ENCODE results near the gene USP32.
A peak's percentile ranks its signal among the peaks of the same experiment; 100 is the strongest.
"Not testable (repeated sequence)": the region's sequence is repeated elsewhere in the genome, so short reads cannot be mapped to it uniquely, and the experiment has no call there.

Gene USP32

GRCh38 chr17:60381958-60382357 is 10.0 kb downstream of the USP32 start:
- Histone ChIP-seq H2BK5ac (ENCODE audit: low read depth, low read length, poor library complexity, severe bottlenecking) (no peak overlapping the region), H2BK15ac (ENCODE audit: low read depth, poor library complexity, severe bottlenecking) (no peak overlapping the region), H2AK5ac (ENCODE audit: low read length, severe bottlenecking) (no peak overlapping the region), H2AFZ (ENCODE audit: low read depth, low read length) (no peak overlapping the region), H3K27ac (ENCODE audit: low read length, poor library complexity, severe bottlenecking) (no peak overlapping the region), H4K8ac (ENCODE audit: low read length) (no peak overlapping the region), H3K14ac (ENCODE audit: low read length in 2 of 2) (no peak overlapping the region), H3K4me1 (ENCODE audit: control insufficient read depth, insufficient read depth, low read depth, low read length) (peaks cover 6% of the 10 kb centered on the region), H3K4me3 (ENCODE audit: insufficient read depth in 1 of 2, low read depth in 1 of 2, low read length in 2 of 2) (no peak overlapping the region), H3K79me1 (replicated peaks; ENCODE audit: low read length, poor library complexity, severe bottlenecking) (peaks cover 11% of the 10 kb centered on the region), H2BK12ac (ENCODE audit: low read length in 2 of 2) (no peak overlapping the region), H3K18ac (ENCODE audit: low read depth in 1 of 2, low read length in 2 of 2) (no peak overlapping the region), H4K91ac (ENCODE audit: low read length) (no peak overlapping the region), H3K23ac (ENCODE audit: low read length in 2 of 2) (no peak overlapping the region), H2BK120ac (ENCODE audit: low read depth, low read length) (no peak overlapping the region), H3K9ac (ENCODE audit: low read length) (no peak overlapping the region), H3K36me3 (ENCODE audit: control insufficient read depth in 1 of 2, insufficient read depth in 2 of 2, low read depth in 1 of 2, low read length in 2 of 2) (peaks cover 0 to 10% of the 10 kb centered on the region in 2 experiments), H3K4me2 (ENCODE audit: low read length, poor library complexity, severe bottlenecking) (no peak overlapping the region), H3K9me3 (ENCODE audit: control insufficient read depth, low read length) (no peaks in the 10 kb centered on the region), H3K4ac (ENCODE audit: low read depth in 1 of 2, low read length in 2 of 2) (no peak overlapping the region), H3K27me3 (ENCODE audit: control insufficient read depth in 1 of 2, insufficient read depth in 1 of 2, low read length in 2 of 2) (no peaks in the 10 kb centered on the region)
- 93% methylated on average over 4 of the region's 4 CpGs for WGBS
- DNase-seq, result no peak

DNA sequence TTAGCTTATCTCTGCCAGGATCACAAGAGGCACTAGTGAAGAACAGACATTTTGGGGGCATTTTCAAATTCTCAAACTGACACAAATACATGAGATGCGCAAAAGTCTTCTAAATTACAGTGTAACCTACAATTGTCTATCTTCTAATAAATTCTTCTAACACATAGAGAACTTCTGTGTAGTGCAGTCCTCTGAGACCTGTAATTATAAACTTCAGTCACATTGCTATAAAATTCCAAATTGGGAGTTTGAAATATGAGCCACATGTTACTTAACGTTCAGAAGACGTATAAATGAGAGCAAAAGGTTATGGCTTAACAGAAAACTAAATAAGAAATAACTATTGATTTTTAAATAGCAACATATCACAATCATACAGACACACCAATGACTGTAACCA is 12.5 kb downstream of the USP32 start:
- H4K91ac ChIP-seq (ENCODE audit: low read length); H2BK12ac ChIP-seq (ENCODE audit: low read length in 2 of 2); H3K27ac ChIP-seq (ENCODE audit: low read length, poor library complexity, severe bottlenecking); H3K4me1 ChIP-seq (ENCODE audit: control insufficient read depth, insufficient read depth, low read depth, low read length); H4K8ac ChIP-seq (ENCODE audit: low read length); H3K4me3 ChIP-seq (ENCODE audit: insufficient read depth in 1 of 2, low read depth in 1 of 2, low read length in 2 of 2); H2BK15ac ChIP-seq (ENCODE audit: low read depth, poor library complexity, severe bottlenecking); H3K9me3 ChIP-seq (ENCODE audit: control insufficient read depth, low read length); H3K4ac ChIP-seq (ENCODE audit: low read depth in 1 of 2, low read length in 2 of 2); H3K4me2 ChIP-seq (ENCODE audit: low read length, poor library complexity, severe bottlenecking); DNase-seq; H2BK120ac ChIP-seq (ENCODE audit: low read depth, low read length); H3K9ac ChIP-seq (ENCODE audit: low read length); H2BK5ac ChIP-seq (ENCODE audit: low read depth, low read length, poor library complexity, severe bottlenecking); H3K27me3 ChIP-seq (ENCODE audit: control insufficient read depth in 1 of 2, insufficient read depth in 1 of 2, low read length in 2 of 2); H3K79me1 ChIP-seq (replicated peaks; ENCODE audit: low read length, poor library complexity, severe bottlenecking); H3K14ac ChIP-seq (ENCODE audit: low read length in 2 of 2); H2AFZ ChIP-seq (ENCODE audit: low read depth, low read length); H3K23ac ChIP-seq (ENCODE audit: low read length in 2 of 2); H3K18ac ChIP-seq (ENCODE audit: low read depth in 1 of 2, low read length in 2 of 2); H2AK5ac ChIP-seq (ENCODE audit: low read length, severe bottlenecking): not testable (repeated sequence)
- no CpG with 5 or more reads among the region's 3 CpGs for WGBS
- H3K36me3 ChIP-seq (ENCODE audit: control insufficient read depth in 1 of 2, insufficient read depth in 2 of 2, low read depth in 1 of 2, low read length in 2 of 2), result peaks cover 0 to 19% of the 10 kb centered on the region in 2 experiments

DNA sequence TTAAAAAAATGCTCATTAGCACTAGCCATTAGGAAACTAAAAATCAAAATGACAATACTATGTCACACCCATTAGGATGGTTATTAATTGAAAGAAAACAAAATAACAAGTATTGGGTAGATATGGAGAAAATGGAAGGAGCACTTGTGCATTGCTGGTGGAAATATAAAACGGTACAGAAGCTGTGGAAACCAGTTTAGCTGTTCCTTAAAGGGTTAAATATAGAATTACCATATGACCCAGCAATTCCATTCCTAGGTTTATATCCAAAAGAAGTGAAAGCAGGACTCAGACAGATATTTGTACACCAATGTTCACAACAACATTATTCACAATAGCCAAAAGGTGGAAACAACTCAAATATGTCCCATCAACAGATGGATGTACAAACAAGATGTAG is 13.7 kb downstream of the USP32 start:
- H3K27me3 ChIP-seq (ENCODE audit: control insufficient read depth in 1 of 2, insufficient read depth in 1 of 2, low read length in 2 of 2); H3K9ac ChIP-seq (ENCODE audit: low read length); H3K18ac ChIP-seq (ENCODE audit: low read depth in 1 of 2, low read length in 2 of 2); H4K8ac ChIP-seq (ENCODE audit: low read length); H2AK5ac ChIP-seq (ENCODE audit: low read length, severe bottlenecking); H3K4ac ChIP-seq (ENCODE audit: low read depth in 1 of 2, low read length in 2 of 2); H2BK15ac ChIP-seq (ENCODE audit: low read depth, poor library complexity, severe bottlenecking); H3K4me3 ChIP-seq (ENCODE audit: insufficient read depth in 1 of 2, low read depth in 1 of 2, low read length in 2 of 2); H2AFZ ChIP-seq (ENCODE audit: low read depth, low read length); H2BK5ac ChIP-seq (ENCODE audit: low read depth, low read length, poor library complexity, severe bottlenecking); H3K9me3 ChIP-seq (ENCODE audit: control insufficient read depth, low read length); H2BK120ac ChIP-seq (ENCODE audit: low read depth, low read length); H3K4me1 ChIP-seq (ENCODE audit: control insufficient read depth, insufficient read depth, low read depth, low read length); H3K79me1 ChIP-seq (replicated peaks; ENCODE audit: low read length, poor library complexity, severe bottlenecking); H3K14ac ChIP-seq (ENCODE audit: low read length in 2 of 2); H2BK12ac ChIP-seq (ENCODE audit: low read length in 2 of 2); H3K4me2 ChIP-seq (ENCODE audit: low read length, poor library complexity, severe bottlenecking); DNase-seq; H3K27ac ChIP-seq (ENCODE audit: low read length, poor library complexity, severe bottlenecking); H4K91ac ChIP-seq (ENCODE audit: low read length); H3K23ac ChIP-seq (ENCODE audit: low read length in 2 of 2): not testable (repeated sequence)
- WGBS, result no CpG with 5 or more reads among the region's 1 CpG
- H3K36me3 ChIP-seq (ENCODE audit: control insufficient read depth in 1 of 2, insufficient read depth in 2 of 2, low read depth in 1 of 2, low read length in 2 of 2), result peaks cover 0 to 26% of the 10 kb centered on the region in 2 experiments

DNA sequence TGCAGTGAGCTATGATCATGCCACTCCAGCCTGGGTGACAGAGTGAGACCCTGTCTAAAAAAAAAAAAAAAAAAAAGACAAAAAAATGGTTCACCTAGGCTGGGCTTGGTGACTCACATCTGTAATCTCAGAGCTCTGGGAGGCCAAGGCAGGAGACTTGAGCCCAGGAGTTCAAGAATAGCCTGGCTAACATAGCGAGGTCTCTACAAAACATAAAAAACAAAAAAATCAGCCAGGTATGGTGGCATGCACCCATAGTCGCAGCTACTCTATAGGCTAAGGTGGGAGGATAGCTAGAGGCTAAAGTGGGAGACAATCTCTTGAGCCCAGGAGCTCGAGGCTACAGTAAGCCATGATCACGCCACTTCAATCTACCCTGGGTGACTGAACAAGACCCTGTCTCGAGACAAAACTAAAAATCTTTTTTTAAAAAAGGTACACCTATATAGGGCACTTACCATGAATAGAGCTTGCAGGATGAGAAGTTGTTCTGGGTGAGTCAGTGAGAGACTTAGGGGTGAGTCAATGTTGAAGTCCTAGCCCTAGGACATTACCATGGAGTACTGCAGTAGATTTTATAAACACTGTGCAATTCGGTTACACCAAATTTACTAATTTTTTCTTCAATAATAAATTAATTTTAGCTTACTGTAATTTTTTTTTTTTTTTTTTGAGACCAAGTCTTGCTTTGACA is 19.0 kb downstream of the USP32 start:
- Histone ChIP-seq H4K8ac (ENCODE audit: low read length) (no peak overlapping the region), H2AFZ (ENCODE audit: low read depth, low read length) (no peak overlapping the region)
- WGBS, result 80% methylated on average over 2 of the region's 6 CpGs

More for the DNA sequence above, 19.0 kb downstream of the USP32 start:
- H2BK120ac ChIP-seq (ENCODE audit: low read depth, low read length), result no peak overlapping the region
- no peak overlapping the region for H3K18ac ChIP-seq (ENCODE audit: low read depth in 1 of 2, low read length in 2 of 2)
- DNase-seq, result peak; percentile 71
- no peak overlapping the region for H4K91ac ChIP-seq (ENCODE audit: low read length)
- H3K23ac ChIP-seq (ENCODE audit: low read length in 2 of 2), result no peak overlapping the region
- peak overlapping the region; percentile 51 for H3K9ac ChIP-seq (ENCODE audit: low read length)
- H3K36me3 ChIP-seq (ENCODE audit: control insufficient read depth in 1 of 2, insufficient read depth in 2 of 2, low read depth in 1 of 2, low read length in 2 of 2), result peaks cover 0 to 22% of the 10 kb centered on the region in 2 experiments
- H2BK5ac ChIP-seq (ENCODE audit: low read depth, low read length, poor library complexity, severe bottlenecking), result no peak overlapping the region
- no peak overlapping the region for H3K4ac ChIP-seq (ENCODE audit: low read depth in 1 of 2, low read length in 2 of 2)
- H3K79me1 ChIP-seq (replicated peaks; ENCODE audit: low read length, poor library complexity, severe bottlenecking), result peaks cover 14% of the 10 kb centered on the region
- H2AK5ac ChIP-seq (ENCODE audit: low read length, severe bottlenecking), result no peak overlapping the region
- H3K14ac ChIP-seq (ENCODE audit: low read length in 2 of 2), result no peak overlapping the region
- H2BK12ac ChIP-seq (ENCODE audit: low read length in 2 of 2), result no peak overlapping the region
- no peak overlapping the region for H2BK15ac ChIP-seq (ENCODE audit: low read depth, poor library complexity, severe bottlenecking)
- H3K27ac ChIP-seq (ENCODE audit: low read length, poor library complexity, severe bottlenecking), result no peak overlapping the region
- H3K4me1 ChIP-seq (ENCODE audit: control insufficient read depth, insufficient read depth, low read depth, low read length), result peaks cover 5% of the 10 kb centered on the region
- no peak overlapping the region for H3K4me2 ChIP-seq (ENCODE audit: low read length, poor library complexity, severe bottlenecking)
- no peaks in the 10 kb centered on the region for H3K9me3 ChIP-seq (ENCODE audit: control insufficient read depth, low read length)
- H3K4me3 ChIP-seq (ENCODE audit: insufficient read depth in 1 of 2, low read depth in 1 of 2, low read length in 2 of 2), result no peak overlapping the region
- no peaks in the 10 kb centered on the region for H3K27me3 ChIP-seq (ENCODE audit: control insufficient read depth in 1 of 2, insufficient read depth in 1 of 2, low read length in 2 of 2)

Measured in mesenchymal stem cell (in vitro differentiated cells and primary cell).